HG02588 (cell line): ENCODE measurements around the gene ADAMTSL2.

Experiments
- ATAC-seq: cut with Tn5 transposase; IDR thresholded peaks from one replicate; pipeline ENCODE4 v1.9.1; 2021; ENCODE audit warnings: mild to moderate bottlenecking, moderate library complexity; ENCODE audit not compliant: unreplicated experiment

The ADAMTSL2 gene

DNA sequence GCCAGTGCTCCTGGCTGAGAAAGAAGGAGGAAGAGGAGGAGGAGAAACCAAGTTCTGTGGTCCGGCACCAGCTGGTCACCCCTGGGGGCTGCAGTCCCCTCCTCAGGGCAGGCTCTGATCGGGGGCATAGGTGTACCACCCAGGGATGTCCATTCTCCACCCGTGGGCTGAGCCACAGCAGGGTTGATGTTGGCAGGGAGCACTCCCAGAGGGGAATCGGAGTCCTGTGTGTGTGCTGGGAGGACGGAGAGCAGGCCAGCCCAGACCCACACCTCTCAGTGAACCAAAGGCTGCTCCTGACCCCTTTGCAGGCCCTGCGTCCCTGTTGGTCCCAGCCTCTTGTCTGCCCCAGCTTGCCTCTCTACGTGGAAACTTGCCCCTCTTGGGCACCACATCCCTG is 4.6 kb upstream of the ADAMTSL2 start:
- no peak for ATAC-seq

DNA sequence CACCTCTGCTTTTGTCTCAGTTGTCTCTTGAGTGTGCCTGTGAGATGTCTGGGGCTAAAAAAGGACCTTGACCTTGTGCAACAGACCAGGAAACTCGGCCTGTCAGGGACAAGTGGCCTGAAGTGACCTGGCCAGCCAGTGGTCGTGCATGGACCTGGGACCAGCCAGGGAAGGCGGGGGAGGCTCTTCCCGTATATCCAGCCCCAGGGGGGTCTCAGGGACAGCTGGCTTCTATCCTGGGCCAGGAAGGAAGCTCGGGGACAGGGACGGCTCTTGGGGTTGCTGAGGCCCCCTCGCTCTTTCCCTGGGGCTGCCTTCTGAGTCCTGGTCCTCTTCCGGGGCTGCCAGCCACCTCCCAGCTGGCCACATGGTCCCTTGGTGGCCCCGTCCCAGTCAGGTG is 3.2 kb upstream of the ADAMTSL2 start:
- ATAC-seq = no peak

DNA sequence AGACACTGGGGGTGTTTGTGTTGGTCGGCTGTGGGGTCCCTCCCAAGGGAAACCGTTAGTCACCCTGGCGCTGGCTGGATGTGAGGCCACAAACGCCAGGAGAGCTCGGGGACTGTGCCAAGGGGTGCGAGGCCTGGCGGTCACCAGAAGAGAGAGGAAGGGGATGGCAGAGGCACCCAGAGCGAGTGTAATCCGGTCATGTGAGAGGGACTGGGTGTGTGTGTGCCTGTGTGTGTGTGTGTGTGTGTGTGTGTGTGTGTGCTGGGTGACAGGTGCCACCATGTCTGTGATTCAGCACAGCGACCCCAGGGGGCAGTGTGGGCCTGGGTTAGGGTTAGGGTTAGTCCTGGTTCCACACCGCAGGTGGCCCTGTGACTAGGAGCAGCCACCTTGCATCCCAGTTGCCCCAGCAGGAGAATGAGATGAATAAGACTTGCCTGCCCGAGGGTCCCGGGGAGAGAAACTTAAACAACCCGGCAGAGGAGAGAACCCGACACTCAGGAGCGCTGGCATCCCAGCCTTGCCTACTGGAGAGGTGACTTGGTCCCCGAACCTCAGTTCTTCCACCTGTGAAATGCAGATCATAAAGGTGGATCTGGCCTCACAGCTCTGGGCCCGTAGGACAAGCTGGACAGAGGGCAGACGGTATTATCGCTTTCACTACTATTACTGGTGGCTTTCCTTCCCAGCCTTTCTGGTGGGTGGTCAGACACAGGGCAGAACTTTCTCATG is 1.4 kb upstream of the ADAMTSL2 start:
- no peak for ATAC-seq

- no peak for ATAC-seq
Measured at GRCh38 chr9:133533857-133534256, 647 bp upstream of the ADAMTSL2 start.

- ATAC-seq = no peak
Measured at GRCh38 chr9:133535306-133535877, 888 bp downstream of the ADAMTSL2 start.

DNA sequence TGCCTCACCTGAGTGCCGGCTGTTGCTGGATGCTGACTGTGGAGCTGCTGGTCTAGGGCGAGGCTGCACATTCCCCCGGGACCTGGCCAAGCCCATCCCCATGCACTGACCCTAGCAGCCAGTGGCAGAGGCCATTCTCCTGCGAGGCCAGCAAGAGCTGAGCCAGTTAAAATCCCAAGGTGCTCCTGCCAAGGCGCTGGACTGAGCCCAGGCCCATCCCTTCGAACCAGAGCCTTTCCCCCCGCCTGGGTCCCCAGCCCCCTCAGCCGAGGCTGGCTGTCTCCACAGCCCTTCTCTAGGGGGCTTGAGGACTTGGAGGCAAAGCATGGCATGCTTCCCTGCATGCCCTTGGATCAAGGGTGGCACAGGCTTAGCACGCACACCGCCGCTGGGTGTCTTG is 1.6 kb downstream of the ADAMTSL2 start:
- ATAC-seq = no peak

GRCh38 chr9:133536536-133536935 is 2.0 kb downstream of the ADAMTSL2 start:
- no peak for ATAC-seq

DNA sequence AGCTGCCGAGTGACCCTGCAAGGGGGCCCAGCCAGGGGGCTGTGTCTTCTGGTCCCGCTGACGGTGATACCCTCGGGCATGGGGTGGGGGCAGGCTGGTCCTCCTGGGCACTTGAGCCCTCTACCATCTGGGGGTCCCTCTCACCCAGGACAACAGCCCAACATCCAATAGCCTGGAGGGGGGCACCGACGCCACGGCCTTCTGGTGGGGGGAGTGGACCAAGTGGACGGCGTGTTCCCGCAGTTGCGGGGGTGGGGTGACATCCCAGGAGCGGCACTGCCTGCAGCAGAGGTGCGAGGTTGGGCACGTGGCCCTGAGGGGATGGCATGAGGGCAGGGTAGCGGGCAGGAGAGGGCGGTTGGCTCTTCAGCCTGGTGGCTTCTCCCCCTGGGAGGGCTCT is 2.8 kb downstream of the ADAMTSL2 start:
- ATAC-seq = no peak

GRCh38 chr9:133538176-133538575 is 3.7 kb downstream of the ADAMTSL2 start:
- ATAC-seq = no peak

- no peak for ATAC-seq
Measured at GRCh38 chr9:133538851-133539833, 4.6 kb downstream of the ADAMTSL2 start.

DNA sequence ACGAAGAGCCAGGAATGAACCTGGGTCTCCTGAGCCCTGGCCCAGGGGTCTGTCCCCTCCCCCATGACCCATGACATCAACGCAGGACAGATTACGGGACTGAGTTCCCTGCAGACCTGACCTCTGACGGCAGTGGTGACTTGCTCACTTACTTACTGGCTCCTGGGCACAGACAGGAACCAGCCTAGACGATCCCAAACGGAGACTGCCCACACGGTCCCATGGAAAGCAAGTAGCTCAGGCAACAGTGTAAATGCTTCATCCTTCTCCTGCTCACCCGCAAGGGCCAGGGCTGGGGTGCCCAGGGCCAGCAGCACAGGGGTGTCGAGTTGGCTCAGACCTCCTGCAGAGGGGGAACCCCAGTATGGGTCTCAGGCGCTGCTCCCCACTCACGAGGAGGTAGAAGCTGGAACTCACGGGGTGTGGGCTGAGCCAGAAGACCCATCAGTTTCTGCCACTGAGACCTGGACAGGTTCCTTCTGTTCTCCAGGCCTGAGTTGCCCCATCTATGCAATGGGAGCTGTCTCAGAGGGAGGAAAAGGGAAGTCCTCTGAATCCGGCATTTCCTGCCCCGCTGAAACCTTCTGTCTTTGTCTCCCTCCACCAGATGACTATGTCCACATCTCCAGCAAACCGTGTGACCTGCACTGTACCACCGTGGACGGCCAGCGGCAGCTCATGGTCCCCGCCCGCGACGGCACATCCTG is 5.6 kb downstream of the ADAMTSL2 start:
- ATAC-seq = no peak

GRCh38 chr9:133540698-133541025 is 6.2 kb downstream of the ADAMTSL2 start:
- ATAC-seq = no peak

DNA sequence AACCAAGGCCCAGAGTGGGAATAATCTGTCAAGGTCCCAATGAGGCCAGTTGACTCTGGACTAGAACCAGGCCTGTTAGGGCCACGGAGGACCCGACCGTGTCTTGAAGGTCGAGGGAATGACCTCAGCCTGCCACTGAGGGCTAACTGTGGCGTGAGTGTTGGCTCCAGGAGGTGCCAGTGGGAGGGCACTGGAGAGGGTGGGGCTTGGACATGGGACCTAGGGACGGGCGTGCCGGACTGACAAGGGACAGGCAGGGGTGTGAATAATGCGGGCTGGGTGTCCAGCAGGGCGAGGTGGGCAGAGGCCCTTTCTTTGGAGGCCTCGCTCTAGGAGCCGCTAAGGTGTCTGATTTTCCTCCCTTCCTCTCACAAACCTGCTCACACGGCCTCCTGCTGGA is 7.5 kb downstream of the ADAMTSL2 start:
- no peak for ATAC-seq

GRCh38 chr9:133543772-133544467 is 9.4 kb downstream of the ADAMTSL2 start:
- no peak for ATAC-seq

GRCh38 chr9:133545494-133546286 is 11.2 kb downstream of the ADAMTSL2 start:
- no peak for ATAC-seq

- ATAC-seq = no peak
Measured at GRCh38 chr9:133546287-133546680, 11.8 kb downstream of the ADAMTSL2 start.

- no peak for ATAC-seq
Measured at GRCh38 chr9:133547116-133547515, 12.6 kb downstream of the ADAMTSL2 start.

- ATAC-seq = no peak
Measured at GRCh38 chr9:133551446-133551845, 16.9 kb downstream of the ADAMTSL2 start.

DNA sequence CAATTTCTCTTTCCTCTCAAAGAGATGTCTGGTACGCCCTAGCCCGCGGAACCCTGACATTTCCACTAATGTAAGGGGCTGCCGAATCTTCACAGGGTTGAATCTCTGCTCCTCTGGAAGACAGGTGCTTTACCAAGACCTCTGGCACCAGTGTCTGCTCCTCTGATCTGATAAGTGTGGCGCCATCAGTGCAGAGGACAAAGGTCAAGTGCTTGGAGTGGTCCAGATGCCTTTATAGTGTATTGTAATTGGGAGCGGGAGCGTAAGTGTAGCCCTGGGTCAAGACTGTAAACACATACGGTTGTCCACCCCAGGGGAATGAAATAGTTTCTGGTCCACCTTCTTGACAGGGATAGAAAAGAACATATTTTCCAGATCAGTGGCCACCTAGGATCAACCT is 17.7 kb downstream of the ADAMTSL2 start:
- no peak for ATAC-seq

DNA sequence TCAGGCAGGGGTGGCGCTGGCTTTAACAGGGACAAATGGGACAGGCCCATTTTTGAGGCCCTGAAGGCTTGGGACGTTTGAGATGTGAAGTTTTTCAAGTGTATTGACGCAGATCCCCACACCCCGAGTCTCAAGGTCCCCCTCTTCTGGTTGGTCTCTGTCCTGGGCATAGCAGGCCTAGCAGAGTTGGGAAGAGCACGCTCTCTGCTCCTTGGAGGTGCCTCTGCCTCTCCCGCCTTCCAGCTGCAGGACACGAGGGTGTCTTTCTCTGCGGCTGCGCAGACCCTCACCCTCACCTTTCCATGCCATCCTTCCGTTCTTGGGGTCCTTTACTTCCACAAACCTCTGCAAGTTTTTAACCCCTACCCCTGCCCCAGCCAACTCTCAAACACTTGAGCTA is 18.6 kb downstream of the ADAMTSL2 start:
- no peak for ATAC-seq
